PC-3 (cell line): ENCODE results near the gene REEP3. TPM values are rescaled to one million over a fixed set of nuclear protein-coding genes. Genes with fewer than 3 reads are reported as not detected.

Experiments used
- ATAC-seq: fragments of 200-7000 bp; cut with Tn5 transposase; 2 replicates; pipeline ENCODE4 v1.9.1; 2020; ENCODE audit warnings: mild to moderate bottlenecking, moderate library complexity
- BruUV-seq: library from RNA; stranded (reverse); fragments of 400-500 nt; replicated peaks from 2 replicates; lab custom pipeline; 2021; lab: Mats Ljungman, UMichigan
- CTCF ChIA-PET: fragments of 300-600 bp; sonication (Branson Sonifier 250); formaldehyde crosslinking; loops from one replicate; lab custom pipeline; 2022; ENCODE audit warnings: antibody characterized with exemption; lab: Charles Lee
- POLR2A ChIA-PET: fragments of 300-600 bp; sonication (Branson Sonifier 250); formaldehyde crosslinking; loops from one replicate; lab custom pipeline; 2022; ENCODE audit warnings: antibody characterized with exemption; ENCODE audit not compliant: unreplicated experiment; lab: Charles Lee
- DNase-seq: peaks from one replicate; pipeline ENCODE4 v3.0.0-alpha.2; 2015
- H2AFZ ChIP-seq: fragments of 300-600 bp; sonication (generic); 2 replicates; pipeline ENCODE4 v1.6.0; 2016; ENCODE audit warnings: antibody characterized with exemption, low read length
- H3F3A ChIP-seq: fragments of 300-600 bp; sonication (generic); one replicate; pipeline ENCODE4 v1.6.0; 2017; ENCODE audit warnings: antibody characterized with exemption, low read length, control low read depth, mild to moderate bottlenecking; ENCODE audit not compliant: unreplicated experiment
- H3K27ac ChIP-seq: fragments of 300-600 bp; sonication (generic); 2 replicates; pipeline ENCODE4 v1.5.1; 2016; ENCODE audit warnings: mild to moderate bottlenecking, low read length
- H3K27me3 ChIP-seq: fragments of 300-600 bp; sonication (generic); 2 replicates; pipeline ENCODE4 v1.6.1; 2016; ENCODE audit warnings: low read length, mixed read lengths
- H3K36me3 ChIP-seq: fragments of 300-600 bp; sonication (generic); 2 replicates; pipeline ENCODE4 v1.6.1; 2016; ENCODE audit warnings: low read depth, mixed run types, low read length, mixed read lengths
- H3K4me1 ChIP-seq: fragments of 300-600 bp; sonication (generic); 2 replicates; pipeline ENCODE4 v1.5.1; 2016; ENCODE audit warnings: low read length; ENCODE audit not compliant: insufficient read depth
- H3K4me2 ChIP-seq: fragments of 300-600 bp; sonication (generic); 2 replicates; pipeline ENCODE4 v1.6.0; 2016; ENCODE audit warnings: low read length
- H3K4me3 ChIP-seq: fragments of 300-600 bp; sonication (generic); 2 replicates; pipeline ENCODE4 v1.5.1; 2016; ENCODE audit warnings: mild to moderate bottlenecking, low read length, mixed read lengths
- H3K79me2 ChIP-seq: fragments of 300-600 bp; sonication (generic); 2 replicates; pipeline ENCODE4 v1.6.1; 2017; ENCODE audit warnings: low read length, mixed read lengths
- H3K9ac ChIP-seq: fragments of 300-600 bp; sonication (generic); 2 replicates; pipeline ENCODE4 v1.6.0; 2016; ENCODE audit warnings: mild to moderate bottlenecking, low read length
- H3K9me2 ChIP-seq: fragments of 300-600 bp; sonication (generic); replicated peaks from 2 replicates; pipeline ENCODE4 v1.6.1; 2016; ENCODE audit warnings: mixed run types, low read length, mixed read lengths
- H3K9me3 ChIP-seq: fragments of 300-600 bp; sonication (generic); 2 replicates; pipeline ENCODE4 v1.6.1; 2016; ENCODE audit warnings: low read length, mixed read lengths
- H4K20me1 ChIP-seq: fragments of 300-600 bp; sonication (generic); 2 replicates; pipeline ENCODE4 v1.6.1; 2016; ENCODE audit warnings: low read length, mixed read lengths
- EZH2 ChIP-seq: fragments of 300-600 bp; sonication (generic); IDR thresholded peaks from one replicate; pipeline ENCODE4 v1.6.1; 2017; ENCODE audit warnings: antibody characterized with exemption, mild to moderate bottlenecking, low read length; ENCODE audit not compliant: unreplicated experiment
- EZH2phosphoT487 ChIP-seq: fragments of 300-600 bp; sonication (generic); IDR thresholded peaks from 2 replicates; pipeline ENCODE4 v1.6.1; 2018; ENCODE audit warnings: mild to moderate bottlenecking, antibody characterized with exemption, low read length, borderline replicate concordance
- intact Hi-C: fragments of 100-400 bp; cut with micrococcal nuclease; formaldehyde crosslinking; loops from 2 replicates; pipeline ENCODE4 v1.9.0; 2023
- total RNA-seq: library from RNA; depleted of rRNA; stranded (reverse); fragments of >200 nt; gene quantifications from 2 replicates; pipeline ENCODE4 v1.2.3, GENCODE V29; 2014
- TF ChIP-seq, protein P1 (sequence below): fragments of 300-600 bp; sonication (generic); conservative IDR thresholded peaks from 2 replicates; pipeline ENCODE4 v1.5.1; 2017; ENCODE audit warnings: antibody characterized with exemption, low read depth, mild to moderate bottlenecking, low read length

The REEP3 gene
- total RNA-seq, 1 experiment from 2014 or later = 75.2 TPM

DNA sequence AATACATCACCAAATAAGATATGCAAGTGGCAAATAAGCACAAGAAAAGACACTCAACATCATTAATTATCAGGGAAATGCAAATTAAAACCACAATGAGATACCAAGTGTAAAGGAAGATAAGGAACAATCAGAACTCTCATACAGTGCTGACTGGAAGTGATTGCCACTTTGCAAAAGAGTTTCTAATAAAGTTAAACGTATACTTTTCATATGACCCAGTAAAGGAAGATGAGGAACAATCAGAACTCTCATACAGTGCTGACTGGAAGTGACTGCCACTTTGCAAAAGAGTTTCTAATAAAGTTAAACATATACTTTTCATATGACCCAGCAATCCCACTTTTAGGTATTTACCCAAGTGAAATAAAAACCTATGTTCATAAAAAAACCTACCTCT is 43.3 kb upstream of the REEP3 start:
- no peak overlapping the region for H3K4me3 ChIP-seq
- peaks cover 20% of the 10 kb centered on the region; the same call in 1 of the 2 replicates for H4K20me1 ChIP-seq
- CTCF ChIA-PET = no interaction called here
- peaks cover 96% of the 10 kb centered on the region for H3K79me2 ChIP-seq
- H3K9ac ChIP-seq = no peak overlapping the region
- TF ChIP-seq EZH2 (no peak), EZH2phosphoT487 (no peak)
- TF ChIP-seq, protein P1, sequence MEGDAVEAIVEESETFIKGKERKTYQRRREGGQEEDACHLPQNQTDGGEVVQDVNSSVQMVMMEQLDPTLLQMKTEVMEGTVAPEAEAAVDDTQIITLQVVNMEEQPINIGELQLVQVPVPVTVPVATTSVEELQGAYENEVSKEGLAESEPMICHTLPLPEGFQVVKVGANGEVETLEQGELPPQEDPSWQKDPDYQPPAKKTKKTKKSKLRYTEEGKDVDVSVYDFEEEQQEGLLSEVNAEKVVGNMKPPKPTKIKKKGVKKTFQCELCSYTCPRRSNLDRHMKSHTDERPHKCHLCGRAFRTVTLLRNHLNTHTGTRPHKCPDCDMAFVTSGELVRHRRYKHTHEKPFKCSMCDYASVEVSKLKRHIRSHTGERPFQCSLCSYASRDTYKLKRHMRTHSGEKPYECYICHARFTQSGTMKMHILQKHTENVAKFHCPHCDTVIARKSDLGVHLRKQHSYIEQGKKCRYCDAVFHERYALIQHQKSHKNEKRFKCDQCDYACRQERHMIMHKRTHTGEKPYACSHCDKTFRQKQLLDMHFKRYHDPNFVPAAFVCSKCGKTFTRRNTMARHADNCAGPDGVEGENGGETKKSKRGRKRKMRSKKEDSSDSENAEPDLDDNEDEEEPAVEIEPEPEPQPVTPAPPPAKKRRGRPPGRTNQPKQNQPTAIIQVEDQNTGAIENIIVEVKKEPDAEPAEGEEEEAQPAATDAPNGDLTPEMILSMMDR = no peak
- no peaks in the 10 kb centered on the region for H3K9me2 ChIP-seq
- no peaks in the 10 kb centered on the region for H3F3A ChIP-seq
- H3K36me3 ChIP-seq = 0 out of 2 replicates have a peak, but pooled peaks cover 2% of the 10 kb centered on the region
- intact Hi-C loops = no loop called here
- H3K27ac ChIP-seq = no peak overlapping the region
- no peak overlapping the region for H2AFZ ChIP-seq
- no peak for DNase-seq
- no peak overlapping the region for H3K4me2 ChIP-seq
- peak; percentile 66 for ATAC-seq
- H3K4me1 ChIP-seq = no peaks in the 10 kb centered on the region
- POLR2A ChIA-PET = no interaction called here
- no peaks in the 10 kb centered on the region for H3K9me3 ChIP-seq
- no peaks in the 10 kb centered on the region for H3K27me3 ChIP-seq
- no TSS peak for BruUV-seq

DNA sequence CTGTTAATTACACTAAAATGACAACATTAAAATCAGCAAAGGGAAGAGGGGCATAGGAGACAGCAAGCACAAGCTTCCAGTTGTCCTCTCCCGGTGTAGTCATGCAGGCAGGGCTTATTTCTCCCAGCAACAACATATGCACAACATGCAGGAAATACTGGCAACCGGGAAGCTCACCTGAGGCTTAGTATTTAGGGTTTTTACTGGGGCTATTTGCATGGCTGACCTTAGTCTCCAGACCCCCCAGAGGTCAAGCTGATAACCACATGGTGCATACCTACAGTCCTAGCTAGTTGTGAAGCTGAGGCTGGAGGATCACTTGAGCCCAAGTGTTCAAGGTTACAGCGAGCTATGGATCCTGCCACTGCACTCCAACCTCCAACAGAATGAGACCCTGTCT is 42.6 kb upstream of the REEP3 start:
- intact Hi-C loops = no loop called here
- no TSS peak for BruUV-seq
- Histone ChIP-seq H3K79me2 (peaks cover 96% of the 10 kb centered on the region), H3K27ac (no peak overlapping the region), H3K4me2 (no peak overlapping the region), H3K9ac (no peak overlapping the region), H3F3A (no peaks in the 10 kb centered on the region), H3K27me3 (no peaks in the 10 kb centered on the region), H3K36me3 (0 out of 2 replicates have a peak, but pooled peaks cover 2% of the 10 kb centered on the region), H4K20me1 (peaks cover 20% of the 10 kb centered on the region; the same call in 1 of the 2 replicates), H3K9me2 (no peaks in the 10 kb centered on the region), H3K9me3 (no peaks in the 10 kb centered on the region), H3K4me1 (no peaks in the 10 kb centered on the region), H3K4me3 (no peak overlapping the region), H2AFZ (no peak overlapping the region)
- ATAC-seq (peak; percentile 44), DNase-seq (no peak)
- no peak for TF ChIP-seq EZH2phosphoT487
- no peak for TF ChIP-seq EZH2
- TF ChIP-seq, protein P1 = no peak
- ChIA-PET CTCF (no interaction called here), POLR2A (no interaction called here)

DNA sequence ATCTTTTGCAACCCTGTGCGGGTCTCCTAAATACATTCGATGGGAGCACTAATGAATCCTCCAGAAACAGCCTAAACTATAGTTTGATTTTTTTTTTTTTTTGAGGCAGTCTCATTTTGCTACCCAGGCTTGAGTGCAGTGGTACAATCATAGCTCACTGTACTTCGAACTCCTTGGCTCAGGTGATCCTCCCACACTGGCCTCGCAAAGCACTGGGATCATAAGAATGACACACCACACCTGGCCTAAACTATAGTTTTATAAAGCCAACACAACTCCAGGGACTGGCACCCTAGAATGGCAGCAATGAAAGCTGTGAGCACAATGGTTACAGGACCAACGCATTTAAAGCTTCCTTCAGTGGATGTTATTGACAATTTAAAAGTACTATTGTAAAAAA is 41.0 kb upstream of the REEP3 start:
- Histone ChIP-seq H3K79me2 (peaks cover 97% of the 10 kb centered on the region), H3K9me3 (no peaks in the 10 kb centered on the region), H3K9ac (no peak overlapping the region), H3K9me2 (no peaks in the 10 kb centered on the region), H3K27ac (no peak overlapping the region), H3F3A (no peaks in the 10 kb centered on the region), H3K27me3 (no peaks in the 10 kb centered on the region), H3K4me3 (no peak overlapping the region), H3K4me2 (no peak overlapping the region), H3K36me3 (0 out of 2 replicates have a peak, but pooled peaks cover 2% of the 10 kb centered on the region), H4K20me1 (peaks cover 15% of the 10 kb centered on the region; the same call in 1 of the 2 replicates), H2AFZ (no peak overlapping the region), H3K4me1 (no peaks in the 10 kb centered on the region)
- ChIA-PET POLR2A (interaction anchor here (0.5 kb wide), 1 partner anchor 35 kb away, joined by 3 read pairs; no protein-coding TSS in a partner anchor), CTCF (no interaction called here)
- BruUV-seq = no TSS peak
- TF ChIP-seq EZH2 = no peak
- TF ChIP-seq, protein P1 = no peak
- TF ChIP-seq EZH2phosphoT487 = no peak
- DNase-seq = no peak
- no peak for ATAC-seq
- intact Hi-C loops = loop anchor here (5.0 kb wide), 1 partner anchor 37 kb away; no protein-coding TSS in a partner anchor
